ENCODE results near the gene EXOC6B.

The EXOC6B gene

GRCh38 chr2:72716601-72717000 is 109.2 kb downstream of the EXOC6B start:
- TF ChIP-seq BACH2 (CRISPR knock-in tag; IDR thresholded peaks at IDR 0.05; ENCODE audit: borderline replicate concordance), result no peak
- no peak for ATAC-seq

- ATAC-seq, result no peak
- no peak for TF ChIP-seq CREB5 (CRISPR knock-in tag; IDR thresholded peaks at IDR 0.05; ENCODE audit: low read depth)
- no peak for TF ChIP-seq CSDC2 (CRISPR knock-in tag; IDR thresholded peaks at IDR 0.05)
- TF ChIP-seq OSR1 (CRISPR knock-in tag; IDR thresholded peaks at IDR 0.05), result no peak
- TF ChIP-seq ZNF565 (CRISPR knock-in tag; conservative IDR thresholded peaks at IDR 0.05; ENCODE audit: low read depth), result no peak
- no peak for TF ChIP-seq TCF4 (CRISPR knock-in tag; IDR thresholded peaks at IDR 0.05; ENCODE audit: borderline replicate concordance)
- no peak for TF ChIP-seq ZFP3 (CRISPR knock-in tag; IDR thresholded peaks at IDR 0.05)
- TF ChIP-seq SNAI2 (CRISPR knock-in tag; IDR thresholded peaks at IDR 0.05), result no peak
- TF ChIP-seq ZNF8 (CRISPR knock-in tag; IDR thresholded peaks at IDR 0.05), result no peak
- TF ChIP-seq PPARA (CRISPR knock-in tag; IDR thresholded peaks at IDR 0.05; ENCODE audit: borderline replicate concordance), result no peak
- no peak for TF ChIP-seq CSRNP3 (CRISPR knock-in tag; IDR thresholded peaks at IDR 0.05)
- no peak for TF ChIP-seq POU6F1 (CRISPR knock-in tag; IDR thresholded peaks at IDR 0.05; ENCODE audit: borderline replicate concordance, low read depth)
- TF ChIP-seq TSHZ2 (CRISPR knock-in tag; IDR thresholded peaks at IDR 0.05), result no peak
- no peak for TF ChIP-seq PATZ1 (CRISPR knock-in tag; IDR thresholded peaks at IDR 0.05; ENCODE audit: borderline replicate concordance)
Measured at GRCh38 chr2:72713857-72714256, 112.0 kb downstream of the EXOC6B start.

GRCh38 chr2:72712977-72713376 is 112.9 kb downstream of the EXOC6B start:
- TF ChIP-seq PATZ1 (CRISPR knock-in tag; IDR thresholded peaks at IDR 0.05; ENCODE audit: borderline replicate concordance), result no peak
- no peak for TF ChIP-seq ZNF8 (CRISPR knock-in tag; IDR thresholded peaks at IDR 0.05)
- no peak for TF ChIP-seq BACH2 (CRISPR knock-in tag; IDR thresholded peaks at IDR 0.05; ENCODE audit: borderline replicate concordance)
- no peak for TF ChIP-seq TSHZ2 (CRISPR knock-in tag; IDR thresholded peaks at IDR 0.05)
- no peak for TF ChIP-seq ARNTL (CRISPR knock-in tag; IDR thresholded peaks at IDR 0.05; ENCODE audit: borderline replicate concordance, low read depth)
- TF ChIP-seq CREB5 (CRISPR knock-in tag; IDR thresholded peaks at IDR 0.05; ENCODE audit: low read depth), result no peak
- TF ChIP-seq RARB (CRISPR knock-in tag; IDR thresholded peaks at IDR 0.05), result no peak
- no peak for TF ChIP-seq SNAI2 (CRISPR knock-in tag; IDR thresholded peaks at IDR 0.05)
- no peak for TF ChIP-seq OSR1 (CRISPR knock-in tag; IDR thresholded peaks at IDR 0.05)
- no peak for ATAC-seq

All from SK-N-SH treated with all-trans-retinoic acid at 6 μM for 48 hours (cell line).